Gastroesophageal sphincter (tissue), 4 donors: ENCODE measurements around the gene RBM27. TPM values are rescaled to one million over a fixed set of nuclear protein-coding genes. Genes with fewer than 3 reads are reported as not detected.
"Not testable (repeated sequence)": the region's sequence is repeated elsewhere in the genome, so short reads cannot be mapped to it uniquely, and the experiment has no call there.

ENCODE experiments used
- ATAC-seq: fragments of 150-250 bp; one replicate; pipeline ENCODE4 v1.9.1; 2016; ENCODE audit warnings: mild to moderate bottlenecking, moderate library complexity
- H3K27ac ChIP-seq, 4 donors: fragments of 200-600 bp; sonication (generic) in 3 of 4; 1 replicate in 3 of 4; 2 replicates in 1 of 4; pipeline ENCODE4 v1.5.1; 2016 to 2019
- H3K27me3 ChIP-seq: fragments of 200-600 bp; sonication (generic); one replicate; pipeline ENCODE4 v1.5.1; 2019
- H3K36me3 ChIP-seq, 2 donors: fragments of 200-600 bp; sonication (generic); one replicate each; pipeline ENCODE4 v1.5.1; 2019; ENCODE audit warnings: control low read depth in 1 of 2
- H3K4me1 ChIP-seq, 3 donors: fragments of 200-600 bp; sonication (generic); 1 replicate in 2 of 3; 2 replicates in 1 of 3; pipeline ENCODE4 v1.5.1; 2016 to 2019; ENCODE audit warnings: control low read depth in 2 of 3
- H3K4me3 ChIP-seq, 2 donors: fragments of 200-600 bp; sonication (generic); one replicate each; pipeline ENCODE4 v1.5.1; 2019; ENCODE audit warnings: mild to moderate bottlenecking in 1 of 2, moderate library complexity in 1 of 2
- H3K9me3 ChIP-seq, 3 donors: fragments of 200-600 bp; sonication (generic); one replicate each; pipeline ENCODE4 v1.5.1; 2017 to 2019; ENCODE audit warnings: control low read depth in 2 of 3
- EP300 ChIP-seq: sonication (generic); formaldehyde crosslinking; IDR thresholded peaks from one replicate; pipeline ENCODE4 v1.6.1; 2017; ENCODE audit warnings: antibody characterized with exemption, mild to moderate bottlenecking
- POLR2A ChIP-seq, 2 donors: fragments of 450-650 bp; IDR thresholded peaks; one replicate each; pipeline ENCODE4 v1.6.1; 2017; ENCODE audit warnings: antibody characterized with exemption in 2 of 2, mild to moderate bottlenecking in 2 of 2, moderate library complexity in 1 of 2
- POLR2AphosphoS5 ChIP-seq: sonication (generic); formaldehyde crosslinking; IDR thresholded peaks from one replicate; pipeline ENCODE4 v1.6.1; 2017; ENCODE audit warnings: antibody characterized with exemption
- WGBS, 2 donors: methylation state at CpG; one replicate each; pipeline ENCODE4 v1.1.5; 2018; ENCODE audit warnings: low coverage in 1 of 2; 5-methylcytosine and 5-hydroxymethylcytosine counted together
- total RNA-seq, 4 donors: library from RNA; depleted of rRNA; stranded (reverse); fragments of >200 nt; gene quantifications; one replicate each; pipeline ENCODE4 v1.1.0, GENCODE V29; 2016
- TF ChIP-seq, protein P1 (sequence below), 4 experiments: fragments of 200-600 bp in 2 of 4; fragments of 450-650 bp in 2 of 4; sonication (generic) in 1 of 4; IDR thresholded peaks; one replicate each; pipeline ENCODE4 v1.5.1; 2017 to 2019; ENCODE audit warnings: antibody characterized with exemption in 4 of 4, mild to moderate bottlenecking in 2 of 4, moderate library complexity in 2 of 4

The RBM27 gene
- total RNA-seq, 4 donors from 2014 or later: 20.4 to 29.6 (median 21.2) TPM

DNA sequence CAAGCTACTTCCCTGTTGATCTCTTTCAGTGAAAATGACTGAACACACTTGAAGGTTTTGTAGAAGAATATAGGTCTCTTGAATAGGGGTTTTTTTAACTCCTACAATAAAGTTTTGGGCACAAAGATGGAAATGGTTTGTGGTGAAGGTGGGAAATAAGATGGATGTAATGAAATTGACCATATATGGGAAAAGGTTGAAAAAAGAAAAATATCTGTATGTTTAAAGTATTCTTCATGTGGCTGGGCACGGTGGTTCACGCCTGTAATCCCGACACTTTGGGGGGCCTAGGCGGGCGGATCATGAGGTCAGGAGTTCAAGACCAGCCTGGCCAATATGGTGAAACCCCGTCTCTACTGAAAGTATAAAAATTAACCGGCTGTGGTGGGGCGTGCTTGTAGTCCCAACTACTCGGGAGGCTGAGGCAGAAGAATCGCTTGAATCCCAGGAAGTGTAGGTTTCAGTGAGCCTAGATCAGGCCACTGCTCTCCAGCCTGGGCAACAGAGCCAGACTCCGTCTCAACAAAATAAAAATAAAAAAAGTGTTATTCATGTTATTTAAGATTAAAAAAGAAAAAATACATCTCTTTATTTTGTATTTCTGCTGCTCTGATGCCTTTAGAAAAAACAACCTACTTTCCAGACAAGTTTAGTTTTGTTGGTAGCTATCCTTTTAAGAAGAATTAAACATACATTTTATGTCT, 2.2 kb downstream of the RBM27 start:
- Histone ChIP-seq H3K27me3 (no peaks in the 10 kb centered on the region), H3K4me3 (no peak overlapping the region), H3K4me1 (peaks cover 0 to 76% (median 22%) of the 10 kb centered on the region in 3 donors), H3K27ac (no peak overlapping the region), H3K36me3 (no peaks in the 10 kb centered on the region), H3K9me3 (no peaks in the 10 kb centered on the region)
- WGBS, 2 donors: 74% methylated on average over 11 of the region's 11 CpGs
- ATAC-seq: no peak
- no peak for TF ChIP-seq POLR2A (IDR thresholded peaks at IDR 0.05)
- TF ChIP-seq, protein P1, sequence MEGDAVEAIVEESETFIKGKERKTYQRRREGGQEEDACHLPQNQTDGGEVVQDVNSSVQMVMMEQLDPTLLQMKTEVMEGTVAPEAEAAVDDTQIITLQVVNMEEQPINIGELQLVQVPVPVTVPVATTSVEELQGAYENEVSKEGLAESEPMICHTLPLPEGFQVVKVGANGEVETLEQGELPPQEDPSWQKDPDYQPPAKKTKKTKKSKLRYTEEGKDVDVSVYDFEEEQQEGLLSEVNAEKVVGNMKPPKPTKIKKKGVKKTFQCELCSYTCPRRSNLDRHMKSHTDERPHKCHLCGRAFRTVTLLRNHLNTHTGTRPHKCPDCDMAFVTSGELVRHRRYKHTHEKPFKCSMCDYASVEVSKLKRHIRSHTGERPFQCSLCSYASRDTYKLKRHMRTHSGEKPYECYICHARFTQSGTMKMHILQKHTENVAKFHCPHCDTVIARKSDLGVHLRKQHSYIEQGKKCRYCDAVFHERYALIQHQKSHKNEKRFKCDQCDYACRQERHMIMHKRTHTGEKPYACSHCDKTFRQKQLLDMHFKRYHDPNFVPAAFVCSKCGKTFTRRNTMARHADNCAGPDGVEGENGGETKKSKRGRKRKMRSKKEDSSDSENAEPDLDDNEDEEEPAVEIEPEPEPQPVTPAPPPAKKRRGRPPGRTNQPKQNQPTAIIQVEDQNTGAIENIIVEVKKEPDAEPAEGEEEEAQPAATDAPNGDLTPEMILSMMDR (IDR thresholded peaks at IDR 0.05): no peak
- TF ChIP-seq EP300: no peak

DNA sequence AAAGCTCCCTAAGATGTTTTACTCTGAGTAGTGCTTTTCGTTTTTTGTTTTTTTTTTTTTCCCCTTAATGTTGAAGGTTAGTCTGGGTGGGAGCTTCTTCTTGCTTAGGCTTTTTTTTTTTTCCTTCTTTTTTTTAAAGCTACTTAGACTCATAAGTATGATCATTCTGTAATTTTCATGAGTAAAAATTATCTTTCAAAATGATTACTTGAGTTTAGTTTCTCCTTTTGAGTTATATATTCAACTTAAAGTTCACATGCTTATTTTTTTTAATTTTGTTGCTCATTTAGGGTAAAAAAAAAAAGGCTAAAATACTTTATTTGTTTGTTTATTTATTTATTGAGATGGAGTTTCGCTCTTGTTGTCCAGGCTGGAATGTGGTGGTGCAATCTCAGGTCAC, 2.9 kb downstream of the RBM27 start:
- Histone ChIP-seq H3K4me1 (peaks cover 0 to 76% (median 22%) of the 10 kb centered on the region in 3 donors), H3K27me3 (no peaks in the 10 kb centered on the region), H3K27ac (no peak overlapping the region), H3K9me3 (no peaks in the 10 kb centered on the region), H3K36me3 (no peaks in the 10 kb centered on the region), H3K4me3 (no peak overlapping the region)
- WGBS, 2 donors: 65 to 68% methylated on average over 2 of the region's 2 CpGs
- no peak for ATAC-seq
- no peak for TF ChIP-seq EP300
- TF ChIP-seq, protein P1 (IDR thresholded peaks at IDR 0.05): no peak
- TF ChIP-seq POLR2A (IDR thresholded peaks at IDR 0.05): no peak

DNA sequence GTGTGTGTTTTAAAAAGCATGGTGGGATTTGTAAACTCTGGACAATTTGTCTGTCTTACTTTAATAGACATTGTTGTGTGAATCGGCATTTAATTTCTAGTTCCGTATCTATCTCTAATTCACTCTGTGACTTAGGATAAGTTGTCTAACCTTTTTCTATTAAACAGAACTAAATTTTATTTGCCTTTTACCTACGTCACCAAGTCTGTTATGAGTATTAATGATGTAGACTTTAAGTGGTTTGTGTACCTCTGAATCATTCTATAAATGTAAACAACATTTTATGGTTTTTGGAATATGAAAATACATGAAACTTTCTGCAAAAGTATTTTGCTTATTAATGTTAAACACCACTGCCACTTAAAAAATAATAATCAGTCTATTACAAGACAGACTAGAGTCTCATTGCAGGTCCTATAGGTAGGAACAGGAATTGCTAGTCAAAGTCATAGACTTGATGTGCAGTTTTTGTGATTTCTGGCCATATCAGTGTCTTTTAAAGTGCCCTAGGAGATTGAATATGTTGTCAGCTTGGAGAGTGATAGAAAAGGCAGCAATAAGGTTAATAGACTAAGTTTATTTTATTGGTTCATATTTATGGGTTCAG, 5.6 kb downstream of the RBM27 start:
- Histone ChIP-seq H3K36me3 (no peaks in the 10 kb centered on the region), H3K27ac (no peak overlapping the region), H3K4me3 (no peak overlapping the region), H3K27me3 (no peaks in the 10 kb centered on the region), H3K9me3 (no peaks in the 10 kb centered on the region), H3K4me1 (peaks cover 0 to 73% (median 22%) of the 10 kb centered on the region in 3 donors)
- no peak for TF ChIP-seq POLR2A (IDR thresholded peaks at IDR 0.05)
- TF ChIP-seq EP300: no peak
- TF ChIP-seq, protein P1 (IDR thresholded peaks at IDR 0.05): peak in 1 of 4 experiments; percentile 24
- no peak for TF ChIP-seq POLR2AphosphoS5
- no peak for ATAC-seq
- 57 to 80% methylated on average over 3 of the region's 3 CpGs for WGBS, 2 donors

- Histone ChIP-seq H3K4me3 (no peak overlapping the region), H3K27me3 (no peaks in the 10 kb centered on the region), H3K9me3 (no peaks in the 10 kb centered on the region), H3K4me1 (peaks cover 0 to 72% (median 22%) of the 10 kb centered on the region in 3 donors), H3K27ac (no peak overlapping the region), H3K36me3 (no peaks in the 10 kb centered on the region)
- ATAC-seq: no peak
- TF ChIP-seq, protein P1 (IDR thresholded peaks at IDR 0.05): no peak
- TF ChIP-seq POLR2A (IDR thresholded peaks at IDR 0.05): no peak
- no peak for TF ChIP-seq EP300
- TF ChIP-seq POLR2AphosphoS5: no peak
- 83 to 85% methylated on average over 1 to 2 of the region's 2 CpGs for WGBS, 2 donors
Measured at GRCh38 chr5:146209714-146210113, 6.3 kb downstream of the RBM27 start.

- not testable (repeated sequence) for H3K4me3 ChIP-seq, H3K27me3 ChIP-seq, H3K27ac ChIP-seq, H3K36me3 ChIP-seq, ATAC-seq, H3K9me3 ChIP-seq
- H3K4me1 ChIP-seq: peaks cover 0 to 61% (median 12%) of the 10 kb centered on the region in 3 donors
- WGBS, 2 donors: 98 to 100% methylated on average over 3 to 5 of the region's 13 CpGs
Measured at GRCh38 chr5:146210810-146211209, 7.4 kb downstream of the RBM27 start.
